Central memory CD8-positive, alpha-beta T cell (primary cell): ENCODE measurements around the gene DAPK1.
A peak's percentile ranks its signal among the peaks of the same experiment; 100 is the strongest.

Source experiments
- ATAC-seq: fragments of 150-1000 bp; cut with Tn5 transposase; replicated peaks from 2 replicates; pipeline ENCODE4 v1.10.0; 2022; ENCODE audit warnings: mild to moderate bottlenecking, moderate FRiP score, moderate number of reproducible peaks; ENCODE audit not compliant: poor library complexity, severe bottlenecking; ENCODE audit errors: extremely low read depth
- DNase-seq, 2 donors: peaks; one replicate each; pipeline ENCODE4 v3.0.0; 2021; ENCODE audit warnings: low spot score in 2 of 2
- H3K27ac Mint-ChIP-seq: one replicate; pipeline ENCODE4 v1.8.0; 2022; ENCODE audit warnings: low read depth, mild to moderate bottlenecking, moderate library complexity, mixed read lengths
- H3K27me3 Mint-ChIP-seq: one replicate; pipeline ENCODE4 v1.8.0; 2022; ENCODE audit warnings: mixed read lengths
- H3K36me3 Mint-ChIP-seq: one replicate; pipeline ENCODE4 v1.8.0; 2022; ENCODE audit warnings: mild to moderate bottlenecking, moderate library complexity, mixed read lengths; ENCODE audit not compliant: insufficient read depth
- H3K4me1 Mint-ChIP-seq: one replicate; pipeline ENCODE4 v1.8.0; 2022; ENCODE audit warnings: mixed read lengths
- H3K4me3 Mint-ChIP-seq: one replicate; pipeline ENCODE4 v1.8.0; 2022; ENCODE audit warnings: mild to moderate bottlenecking, moderate library complexity, mixed read lengths
- H3K9me3 Mint-ChIP-seq: one replicate; pipeline ENCODE4 v1.8.0; 2022; ENCODE audit warnings: mixed read lengths

The DAPK1 gene

GRCh38 chr9:87479801-87480201 is 17.9 kb upstream of the DAPK1 start:
- Mint-ChIP-seq H3K27ac (no peak overlapping the region), H3K9me3 (no peaks in the 10 kb centered on the region), H3K4me1 (no peaks in the 10 kb centered on the region), H3K4me3 (no peak overlapping the region), H3K36me3 (no peaks in the 10 kb centered on the region), H3K27me3 (no peaks in the 10 kb centered on the region)
- peak; percentile 10 for ATAC-seq
- no peak for DNase-seq

- DNase-seq (no peak), ATAC-seq (no peak)
- no peaks in the 10 kb centered on the region for H3K4me1 Mint-ChIP-seq
- H3K27me3 Mint-ChIP-seq, result peaks cover 12% of the 10 kb centered on the region
- H3K9me3 Mint-ChIP-seq, result no peaks in the 10 kb centered on the region
- no peaks in the 10 kb centered on the region for H3K36me3 Mint-ChIP-seq
- H3K27ac Mint-ChIP-seq, result no peak overlapping the region
- no peak overlapping the region for H3K4me3 Mint-ChIP-seq
These were observed 15.5 kb upstream of the DAPK1 start for GRCh38 chr9:87481890-87482855.

- H3K27ac Mint-ChIP-seq, result no peak overlapping the region
- no peak overlapping the region for H3K4me3 Mint-ChIP-seq
- DNase-seq, result no peak
- H3K4me1 Mint-ChIP-seq, result no peaks in the 10 kb centered on the region
- no peaks in the 10 kb centered on the region for H3K9me3 Mint-ChIP-seq
- peaks cover 51% of the 10 kb centered on the region for H3K27me3 Mint-ChIP-seq
- ATAC-seq, result no peak
- no peaks in the 10 kb centered on the region for H3K36me3 Mint-ChIP-seq
These were observed 7.4 kb upstream of the DAPK1 start for GRCh38 chr9:87490225-87490624.

GRCh38 chr9:87490907-87491306 is 6.8 kb upstream of the DAPK1 start:
- no peaks in the 10 kb centered on the region for H3K36me3 Mint-ChIP-seq
- H3K27ac Mint-ChIP-seq, result no peak overlapping the region
- H3K9me3 Mint-ChIP-seq, result no peaks in the 10 kb centered on the region
- H3K4me1 Mint-ChIP-seq, result no peaks in the 10 kb centered on the region
- ATAC-seq, result no peak
- no peak for DNase-seq
- peaks cover 57% of the 10 kb centered on the region for H3K27me3 Mint-ChIP-seq
- no peak overlapping the region for H3K4me3 Mint-ChIP-seq

GRCh38 chr9:87491523-87491922 is 6.1 kb upstream of the DAPK1 start:
- Mint-ChIP-seq H3K9me3 (no peaks in the 10 kb centered on the region), H3K27me3 (peaks cover 57% of the 10 kb centered on the region), H3K27ac (no peak overlapping the region), H3K4me3 (no peak overlapping the region), H3K4me1 (no peaks in the 10 kb centered on the region), H3K36me3 (no peaks in the 10 kb centered on the region)
- no peak for DNase-seq
- no peak for ATAC-seq

- no peaks in the 10 kb centered on the region for H3K9me3 Mint-ChIP-seq
- DNase-seq (no peak), ATAC-seq (no peak)
- no peaks in the 10 kb centered on the region for H3K36me3 Mint-ChIP-seq
- no peak overlapping the region for H3K4me3 Mint-ChIP-seq
- H3K27ac Mint-ChIP-seq, result no peak overlapping the region
- H3K4me1 Mint-ChIP-seq, result no peaks in the 10 kb centered on the region
- peaks cover 61% of the 10 kb centered on the region for H3K27me3 Mint-ChIP-seq
These were observed 5.0 kb upstream of the DAPK1 start for GRCh38 chr9:87492642-87493041.

- H3K4me3 Mint-ChIP-seq, result no peak overlapping the region
- H3K27me3 Mint-ChIP-seq, result peaks cover 78% of the 10 kb centered on the region
- no peaks in the 10 kb centered on the region for H3K4me1 Mint-ChIP-seq
- no peaks in the 10 kb centered on the region for H3K9me3 Mint-ChIP-seq
- DNase-seq (no peak), ATAC-seq (no peak)
- H3K36me3 Mint-ChIP-seq, result no peaks in the 10 kb centered on the region
- H3K27ac Mint-ChIP-seq, result no peak overlapping the region
These were observed 2.6 kb upstream of the DAPK1 start for GRCh38 chr9:87494970-87495471.

- H3K4me3 Mint-ChIP-seq, result peak overlapping the region; percentile 17
- no peaks in the 10 kb centered on the region for H3K36me3 Mint-ChIP-seq
- no peaks in the 10 kb centered on the region for H3K9me3 Mint-ChIP-seq
- H3K27me3 Mint-ChIP-seq, result peaks cover 74% of the 10 kb centered on the region
- DNase-seq (no peak), ATAC-seq (no peak)
- no peaks in the 10 kb centered on the region for H3K4me1 Mint-ChIP-seq
- no peak overlapping the region for H3K27ac Mint-ChIP-seq
These were observed 525 bp upstream of the DAPK1 start for GRCh38 chr9:87497080-87497603.

GRCh38 chr9:87498046-87498810 is 561 bp downstream of the DAPK1 start:
- H3K9me3 Mint-ChIP-seq, result no peaks in the 10 kb centered on the region
- no peak for DNase-seq
- no peak overlapping the region for H3K27ac Mint-ChIP-seq
- H3K27me3 Mint-ChIP-seq, result peaks cover 76% of the 10 kb centered on the region
- no peak overlapping the region for H3K4me3 Mint-ChIP-seq
- H3K36me3 Mint-ChIP-seq, result no peaks in the 10 kb centered on the region
- H3K4me1 Mint-ChIP-seq, result no peaks in the 10 kb centered on the region
- peak; percentile 14 for ATAC-seq

- ATAC-seq, result no peak
- Mint-ChIP-seq H3K27me3 (peaks cover 75% of the 10 kb centered on the region), H3K36me3 (no peaks in the 10 kb centered on the region), H3K4me3 (no peak overlapping the region), H3K4me1 (no peaks in the 10 kb centered on the region), H3K9me3 (no peaks in the 10 kb centered on the region), H3K27ac (no peak overlapping the region)
- no peak for DNase-seq
These were observed 1.2 kb downstream of the DAPK1 start for GRCh38 chr9:87498811-87499360.

- Mint-ChIP-seq H3K4me3 (no peak overlapping the region), H3K4me1 (no peaks in the 10 kb centered on the region), H3K9me3 (no peaks in the 10 kb centered on the region), H3K27me3 (peaks cover 78% of the 10 kb centered on the region), H3K27ac (no peak overlapping the region), H3K36me3 (no peaks in the 10 kb centered on the region)
- DNase-seq, result no peak
- no peak for ATAC-seq
These were observed 1.9 kb downstream of the DAPK1 start for GRCh38 chr9:87499424-87500017.
